MM.1S (cell line): ENCODE data around the gene HDAC3.

Experiments
- CTCF ChIP-seq: fragments of 300-600 bp; sonication (generic); IDR thresholded peaks from 2 replicates; pipeline ENCODE4 v1.5.1; 2016; ENCODE audit warnings: antibody characterized with exemption, low read length, mixed read lengths
- EZH2 ChIP-seq: fragments of 300-600 bp; sonication (generic); optimal IDR thresholded peaks from 2 replicates; pipeline ENCODE3; 2017; ENCODE audit warnings: low read depth, mild to moderate bottlenecking, antibody characterized with exemption, low read length, mixed read lengths

- TF ChIP-seq CTCF (no peak), EZH2 (no peak)
These were observed 4.0 kb upstream of the HDAC3 start for GRCh38 chr5:141640698-141641097.
